Prostate gland (tissue), 2 donors: Measurements from ENCODE around the gene NOTUM.

Experiments
- CTCF ChIP-seq, 4 experiments: fragments of 200-600 bp in 2 of 4; fragments of 450-650 bp in 2 of 4; sonication (generic) in 2 of 4; IDR thresholded peaks; 1 replicate in 3 of 4; 2 replicates in 1 of 4; pipeline ENCODE4 v1.5.1; 2016 to 2019; ENCODE audit warnings: antibody characterized with exemption in 4 of 4, mild to moderate bottlenecking in 2 of 4, moderate library complexity in 2 of 4
- POLR2A ChIP-seq: fragments of 450-650 bp; IDR thresholded peaks from one replicate; pipeline ENCODE4 v1.6.1; 2016; ENCODE audit warnings: antibody characterized with exemption, mild to moderate bottlenecking

DNA sequence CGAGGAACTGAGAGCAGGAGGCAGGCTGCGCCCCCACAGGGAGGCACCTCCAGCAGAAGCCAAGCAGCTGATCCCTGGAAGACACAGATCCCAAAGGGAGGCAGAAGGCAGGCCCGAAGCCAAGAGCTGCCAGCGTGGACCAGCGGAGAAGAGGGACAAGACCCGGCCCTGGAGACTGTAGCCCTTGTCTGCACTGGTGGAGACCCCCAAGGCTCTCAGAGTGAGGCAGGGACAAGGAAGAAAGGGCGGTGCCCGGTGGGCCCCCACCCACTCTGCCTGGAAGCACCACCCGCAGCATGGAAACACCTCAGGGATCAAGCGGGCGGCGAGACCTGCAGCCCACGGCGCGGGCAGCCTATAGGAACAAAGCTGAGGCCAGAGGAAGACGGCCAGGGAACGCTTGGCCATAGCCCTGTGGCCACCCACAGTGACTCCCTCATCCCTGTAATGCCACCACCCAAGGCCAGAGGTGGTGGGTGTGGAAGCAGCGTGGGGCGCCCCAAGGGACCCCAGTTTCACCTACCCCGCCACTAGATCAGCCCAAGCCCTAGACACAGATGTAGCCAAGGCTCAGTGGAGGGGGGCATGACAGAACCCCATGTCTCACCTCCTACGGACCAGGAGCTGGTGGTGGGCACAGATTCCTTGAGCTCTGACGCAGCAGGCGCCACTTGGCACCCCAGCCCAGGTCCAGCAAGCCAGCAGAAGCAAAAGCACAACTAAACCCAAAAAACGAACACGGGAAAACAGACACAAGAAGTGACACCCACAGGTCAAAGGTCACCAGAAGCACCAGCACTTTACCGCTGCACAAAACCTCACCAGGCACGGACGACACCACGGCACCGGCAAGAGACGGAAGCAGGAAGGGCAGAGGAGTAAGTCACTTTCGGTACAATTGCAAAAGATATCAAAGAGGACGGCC, 40.1 kb downstream of the NOTUM start:
- TF ChIP-seq CTCF (IDR thresholded peaks at IDR 0.05): no peak
- no peak for TF ChIP-seq POLR2A
